ENCODE measurements around the gene SHANK3.

The SHANK3 gene

GRCh38 chr22:50715250-50715649, 42.6 kb downstream of the SHANK3 start:
- H3K4me3 ChIP-seq (ENCODE audit: insufficient read depth, low read length, poor library complexity, severe bottlenecking), result no peak overlapping the region
- no peaks in the 10 kb centered on the region for H3K9me3 ChIP-seq (ENCODE audit: insufficient read depth, low read length)
- H3K79me2 ChIP-seq (ENCODE audit: insufficient read depth, low read length), result no peaks in the 10 kb centered on the region
- H2AFZ ChIP-seq (ENCODE audit: low read depth, low read length, severe bottlenecking), result no peak overlapping the region
- H3K36me3 ChIP-seq (ENCODE audit: low read length), result no peaks in the 10 kb centered on the region
- TF ChIP-seq, protein P1, sequence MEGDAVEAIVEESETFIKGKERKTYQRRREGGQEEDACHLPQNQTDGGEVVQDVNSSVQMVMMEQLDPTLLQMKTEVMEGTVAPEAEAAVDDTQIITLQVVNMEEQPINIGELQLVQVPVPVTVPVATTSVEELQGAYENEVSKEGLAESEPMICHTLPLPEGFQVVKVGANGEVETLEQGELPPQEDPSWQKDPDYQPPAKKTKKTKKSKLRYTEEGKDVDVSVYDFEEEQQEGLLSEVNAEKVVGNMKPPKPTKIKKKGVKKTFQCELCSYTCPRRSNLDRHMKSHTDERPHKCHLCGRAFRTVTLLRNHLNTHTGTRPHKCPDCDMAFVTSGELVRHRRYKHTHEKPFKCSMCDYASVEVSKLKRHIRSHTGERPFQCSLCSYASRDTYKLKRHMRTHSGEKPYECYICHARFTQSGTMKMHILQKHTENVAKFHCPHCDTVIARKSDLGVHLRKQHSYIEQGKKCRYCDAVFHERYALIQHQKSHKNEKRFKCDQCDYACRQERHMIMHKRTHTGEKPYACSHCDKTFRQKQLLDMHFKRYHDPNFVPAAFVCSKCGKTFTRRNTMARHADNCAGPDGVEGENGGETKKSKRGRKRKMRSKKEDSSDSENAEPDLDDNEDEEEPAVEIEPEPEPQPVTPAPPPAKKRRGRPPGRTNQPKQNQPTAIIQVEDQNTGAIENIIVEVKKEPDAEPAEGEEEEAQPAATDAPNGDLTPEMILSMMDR (IDR thresholded peaks at IDR 0.05; ENCODE audit: insufficient read depth, low read length, poor library complexity, severe bottlenecking), result no peak
- no peak for TF ChIP-seq EZH2phosphoT487 (conservative IDR thresholded peaks at IDR 0.05; ENCODE audit: low read length)
- no peak overlapping the region for H3K9ac ChIP-seq (ENCODE audit: low read length)
- H3K9me2 ChIP-seq (replicated peaks; ENCODE audit: insufficient read depth, low read length), result no peaks in the 10 kb centered on the region
- no peaks in the 10 kb centered on the region for H4K20me1 ChIP-seq (ENCODE audit: low read depth, low read length)
- H3K27me3 ChIP-seq (ENCODE audit: low read length), result no peaks in the 10 kb centered on the region
- H3K27ac ChIP-seq (ENCODE audit: low read depth, low read length), result no peak overlapping the region
- no peak overlapping the region for H3K4me2 ChIP-seq (ENCODE audit: low read depth, low read length, poor library complexity, severe bottlenecking)
- no peaks in the 10 kb centered on the region for H3F3A ChIP-seq (ENCODE audit: insufficient read depth)

- Histone ChIP-seq H3K9me3 (ENCODE audit: insufficient read depth, low read length) (no peaks in the 10 kb centered on the region), H3K79me2 (ENCODE audit: insufficient read depth, low read length) (no peaks in the 10 kb centered on the region), H3K9ac (ENCODE audit: low read length) (no peak overlapping the region), H3K27ac (ENCODE audit: low read depth, low read length) (no peak overlapping the region), H2AFZ (ENCODE audit: low read depth, low read length, severe bottlenecking) (no peak overlapping the region), H3K9me2 (replicated peaks; ENCODE audit: insufficient read depth, low read length) (no peaks in the 10 kb centered on the region), H3K36me3 (ENCODE audit: low read length) (no peaks in the 10 kb centered on the region), H3K4me2 (ENCODE audit: low read depth, low read length, poor library complexity, severe bottlenecking) (no peak overlapping the region), H3K27me3 (ENCODE audit: low read length) (no peaks in the 10 kb centered on the region), H3K4me3 (ENCODE audit: insufficient read depth, low read length, poor library complexity, severe bottlenecking) (no peak overlapping the region), H4K20me1 (ENCODE audit: low read depth, low read length) (no peaks in the 10 kb centered on the region), H3F3A (ENCODE audit: insufficient read depth) (no peaks in the 10 kb centered on the region)
- TF ChIP-seq, protein P1 (IDR thresholded peaks at IDR 0.05; ENCODE audit: insufficient read depth, low read length, poor library complexity, severe bottlenecking), result no peak
- TF ChIP-seq EZH2phosphoT487 (conservative IDR thresholded peaks at IDR 0.05; ENCODE audit: low read length), result no peak
Observed at GRCh38 chr22:50715776-50716175, 43.2 kb downstream of the SHANK3 start.

GRCh38 chr22:50716290-50717024, 43.8 kb downstream of the SHANK3 start:
- Histone ChIP-seq H3K9me3 (ENCODE audit: insufficient read depth, low read length) (no peaks in the 10 kb centered on the region), H4K20me1 (ENCODE audit: low read depth, low read length) (no peaks in the 10 kb centered on the region)

More at GRCh38 chr22:50716290-50717024, 43.8 kb downstream of the SHANK3 start:
- Histone ChIP-seq H2AFZ (ENCODE audit: low read depth, low read length, severe bottlenecking) (no peak overlapping the region), H3K4me3 (ENCODE audit: insufficient read depth, low read length, poor library complexity, severe bottlenecking) (no peak overlapping the region), H3K27ac (ENCODE audit: low read depth, low read length) (no peak overlapping the region), H3K9ac (ENCODE audit: low read length) (no peak overlapping the region), H3K4me2 (ENCODE audit: low read depth, low read length, poor library complexity, severe bottlenecking) (no peak overlapping the region), H3K9me2 (replicated peaks; ENCODE audit: insufficient read depth, low read length) (no peaks in the 10 kb centered on the region), H3K79me2 (ENCODE audit: insufficient read depth, low read length) (no peaks in the 10 kb centered on the region), H3K36me3 (ENCODE audit: low read length) (no peaks in the 10 kb centered on the region), H3K27me3 (ENCODE audit: low read length) (no peaks in the 10 kb centered on the region), H3F3A (ENCODE audit: insufficient read depth) (no peaks in the 10 kb centered on the region)
- TF ChIP-seq, protein P1 (IDR thresholded peaks at IDR 0.05; ENCODE audit: insufficient read depth, low read length, poor library complexity, severe bottlenecking), result no peak
- no peak for TF ChIP-seq EZH2phosphoT487 (conservative IDR thresholded peaks at IDR 0.05; ENCODE audit: low read length)

All from SU-DHL-6 (cell line).